ENCODE measurements around the gene TSTD1. TPM values are rescaled to one million over a fixed set of nuclear protein-coding genes. Genes with fewer than 3 reads are reported as not detected.

TSTD1 gene
- total and polyA plus RNA-seq, 10 of the 15 experiments (the other 5 are each of a cell fraction or from before 2014, with no cell fraction given): 33.3 to 145 (median 89.4) TPM

DNA sequence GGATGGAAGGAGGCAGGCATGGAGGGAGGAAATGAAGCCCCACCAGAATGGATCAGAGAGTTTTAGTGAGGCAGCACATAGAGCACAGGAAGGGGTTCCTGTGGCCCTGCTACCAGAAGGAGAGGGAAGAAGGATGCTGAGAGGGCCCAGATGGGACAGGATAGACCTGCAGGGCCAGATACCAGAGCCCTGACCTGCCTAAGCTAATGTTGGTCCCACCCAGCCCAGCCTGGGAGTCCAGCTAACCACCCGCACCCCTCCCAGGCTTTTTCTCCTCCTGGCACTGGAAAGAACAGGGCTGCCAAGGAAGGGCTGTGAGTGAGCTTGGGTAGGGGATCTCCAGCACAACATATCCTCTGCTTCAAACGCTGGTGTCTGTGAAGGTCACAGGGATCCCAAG lies 43.7 kb upstream of the TSTD1 start:
- Histone ChIP-seq H3K4me2 (ENCODE audit: control insufficient read depth, insufficient read depth) (no peak overlapping the region), H4K20me1 (ENCODE audit: control insufficient read depth, insufficient read depth) (no peaks in the 10 kb centered on the region), H3K27me3 (replicated peaks in 1 of 2; ENCODE audit: control insufficient read depth in 2 of 2, insufficient read depth in 2 of 2, low read length in 1 of 2) (no peaks in the 10 kb centered on the region), H3K36me3 (ENCODE audit: control insufficient read depth in 2 of 2, insufficient read depth in 2 of 2, low read length in 1 of 2) (no peaks in the 10 kb centered on the region), H3K4me1 (ENCODE audit: control insufficient read depth, insufficient read depth, low read length) (no peaks in the 10 kb centered on the region; the same call in 1 of the 2 replicates), H3K4me3 (no peak overlapping the region), H2AFZ (ENCODE audit: control insufficient read depth, low read depth, low read length) (no peak overlapping the region), H3K79me2 (ENCODE audit: control insufficient read depth, insufficient read depth, low read length) (no peaks in the 10 kb centered on the region), H3K9me3 (replicated peaks; ENCODE audit: control insufficient read depth, insufficient read depth, low read length) (no peaks in the 10 kb centered on the region), H3K9ac (ENCODE audit: control insufficient read depth, insufficient read depth, low read length) (no peak overlapping the region), H3K27ac (ENCODE audit: control insufficient read depth, insufficient read depth) (no peak overlapping the region)
- no TSS peak for BruUV-seq (replicated peaks)
- no peak for DNase-seq (ENCODE audit: low read depth, low spot score)
- ChIA-PET RAD21 (ENCODE audit: unreplicated experiment) (no interaction called here), POLR2A (interaction anchor here (1.0 kb wide), 1 partner anchor 11 kb away, joined by 4 read pairs; no protein-coding TSS in a partner anchor), SMC1A (ENCODE audit: uncharacterized antibody, unreplicated experiment) (interaction anchor here (1.2 to 1.7 kb wide), 2 partner anchors 14 to 15 kb away, joined by 3 to 4 read pairs; no protein-coding TSS in a partner anchor), CTCF (no interaction called here)
- no peak for ATAC-seq
- no peak for FAIRE-seq
- intact Hi-C loops (cut with micrococcal nuclease; ENCODE audit: unreplicated experiment): no loop called here
- WGBS (ENCODE audit: insufficient coverage, insufficient replicate concordance, low lambda C conversion rate, missing lambda C conversion rate): 43% methylated on average over 2 of the region's 2 CpGs
- in situ Hi-C loops (cut with MboI): no loop called here
- TF ChIP-seq CHD1 (IDR thresholded peaks at IDR 0.05; ENCODE audit: low read depth, low read length): no peak
- no peak for TF ChIP-seq CBX5 (IDR thresholded peaks at IDR 0.05; ENCODE audit: low read depth)
- TF ChIP-seq, protein P1, sequence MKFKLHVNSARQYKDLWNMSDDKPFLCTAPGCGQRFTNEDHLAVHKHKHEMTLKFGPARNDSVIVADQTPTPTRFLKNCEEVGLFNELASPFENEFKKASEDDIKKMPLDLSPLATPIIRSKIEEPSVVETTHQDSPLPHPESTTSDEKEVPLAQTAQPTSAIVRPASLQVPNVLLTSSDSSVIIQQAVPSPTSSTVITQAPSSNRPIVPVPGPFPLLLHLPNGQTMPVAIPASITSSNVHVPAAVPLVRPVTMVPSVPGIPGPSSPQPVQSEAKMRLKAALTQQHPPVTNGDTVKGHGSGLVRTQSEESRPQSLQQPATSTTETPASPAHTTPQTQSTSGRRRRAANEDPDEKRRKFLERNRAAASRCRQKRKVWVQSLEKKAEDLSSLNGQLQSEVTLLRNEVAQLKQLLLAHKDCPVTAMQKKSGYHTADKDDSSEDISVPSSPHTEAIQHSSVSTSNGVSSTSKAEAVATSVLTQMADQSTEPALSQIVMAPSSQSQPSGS (IDR thresholded peaks at IDR 0.05; ENCODE audit: low read length): no peak

DNA sequence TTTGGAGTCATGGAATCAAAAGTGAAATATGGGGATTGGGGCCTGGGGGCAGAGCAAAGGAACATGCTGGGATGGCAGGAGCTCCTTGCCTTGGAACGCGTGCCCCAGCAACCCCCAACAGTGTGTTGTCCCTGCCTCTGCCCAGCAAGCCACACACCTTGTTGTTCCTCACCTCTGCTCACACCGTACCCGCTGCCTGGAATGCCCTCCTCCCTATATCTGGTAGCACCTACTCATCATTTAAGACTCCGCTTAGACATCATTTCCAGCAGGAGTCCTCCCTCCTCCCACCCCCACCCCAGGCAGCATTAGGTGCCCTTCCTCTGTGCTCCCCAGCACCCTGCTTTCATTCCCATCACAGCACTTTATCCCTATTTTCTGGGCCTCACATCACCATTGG lies 42.8 kb upstream of the TSTD1 start:
- Histone ChIP-seq H3K9me3 (replicated peaks; ENCODE audit: control insufficient read depth, insufficient read depth, low read length) (no peaks in the 10 kb centered on the region), H3K4me2 (ENCODE audit: control insufficient read depth, insufficient read depth) (no peak overlapping the region), H3K27me3 (replicated peaks in 1 of 2; ENCODE audit: control insufficient read depth in 2 of 2, insufficient read depth in 2 of 2, low read length in 1 of 2) (no peaks in the 10 kb centered on the region), H3K27ac (ENCODE audit: control insufficient read depth, insufficient read depth) (no peak overlapping the region), H3K4me1 (ENCODE audit: control insufficient read depth, insufficient read depth, low read length) (no peaks in the 10 kb centered on the region; the same call in 1 of the 2 replicates), H3K9ac (ENCODE audit: control insufficient read depth, insufficient read depth, low read length) (no peak overlapping the region), H4K20me1 (ENCODE audit: control insufficient read depth, insufficient read depth) (no peaks in the 10 kb centered on the region), H3K4me3 (no peak overlapping the region), H3K36me3 (ENCODE audit: control insufficient read depth in 2 of 2, insufficient read depth in 2 of 2, low read length in 1 of 2) (no peaks in the 10 kb centered on the region), H3K79me2 (ENCODE audit: control insufficient read depth, insufficient read depth, low read length) (no peaks in the 10 kb centered on the region), H2AFZ (ENCODE audit: control insufficient read depth, low read depth, low read length) (no peak overlapping the region)
- FAIRE-seq (no peak), DNase-seq (ENCODE audit: low read depth, low spot score) (no peak), ATAC-seq (no peak)
- intact Hi-C loops (cut with micrococcal nuclease; ENCODE audit: unreplicated experiment) (no loop called here), in situ Hi-C loops (cut with MboI) (no loop called here)
- RAD21 ChIA-PET (ENCODE audit: unreplicated experiment): no interaction called here
- TF ChIP-seq BMI1 (IDR thresholded peaks at IDR 0.05; ENCODE audit: borderline replicate concordance): no peak
- TF ChIP-seq, protein P2, sequence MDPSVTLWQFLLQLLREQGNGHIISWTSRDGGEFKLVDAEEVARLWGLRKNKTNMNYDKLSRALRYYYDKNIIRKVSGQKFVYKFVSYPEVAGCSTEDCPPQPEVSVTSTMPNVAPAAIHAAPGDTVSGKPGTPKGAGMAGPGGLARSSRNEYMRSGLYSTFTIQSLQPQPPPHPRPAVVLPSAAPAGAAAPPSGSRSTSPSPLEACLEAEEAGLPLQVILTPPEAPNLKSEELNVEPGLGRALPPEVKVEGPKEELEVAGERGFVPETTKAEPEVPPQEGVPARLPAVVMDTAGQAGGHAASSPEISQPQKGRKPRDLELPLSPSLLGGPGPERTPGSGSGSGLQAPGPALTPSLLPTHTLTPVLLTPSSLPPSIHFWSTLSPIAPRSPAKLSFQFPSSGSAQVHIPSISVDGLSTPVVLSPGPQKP (IDR thresholded peaks at IDR 0.05; ENCODE audit: low read depth, low read length): no peak
- BruUV-seq (replicated peaks): no TSS peak
- WGBS (ENCODE audit: insufficient coverage, insufficient replicate concordance, low lambda C conversion rate, missing lambda C conversion rate): 70% methylated on average over 5 of the region's 5 CpGs
- SMC1A ChIA-PET (ENCODE audit: uncharacterized antibody, unreplicated experiment): interaction anchor here (1.1 kb wide), 1 partner anchor 11 kb away, joined by 4 read pairs; no protein-coding TSS in a partner anchor
- POLR2A ChIA-PET: no interaction called here
- CTCF ChIA-PET: no interaction called here
